NCI-H2196 treated with DMSO at 0.1 percent for 48 hours (cell line): ENCODE measurements around the gene CDK2.
A peak's percentile ranks its signal among the peaks of the same experiment; 100 is the strongest.

Experiments
- DNase-seq: peaks from one replicate; lab custom pipeline; 2025; ENCODE audit not compliant: unreplicated experiment; lab: John Stamatoyannopoulos, UW

CDK2 gene

GRCh38 chr12:56007564-56008559, 41.2 kb downstream of the CDK2 start:
- peak; percentile 48 for DNase-seq

DNA sequence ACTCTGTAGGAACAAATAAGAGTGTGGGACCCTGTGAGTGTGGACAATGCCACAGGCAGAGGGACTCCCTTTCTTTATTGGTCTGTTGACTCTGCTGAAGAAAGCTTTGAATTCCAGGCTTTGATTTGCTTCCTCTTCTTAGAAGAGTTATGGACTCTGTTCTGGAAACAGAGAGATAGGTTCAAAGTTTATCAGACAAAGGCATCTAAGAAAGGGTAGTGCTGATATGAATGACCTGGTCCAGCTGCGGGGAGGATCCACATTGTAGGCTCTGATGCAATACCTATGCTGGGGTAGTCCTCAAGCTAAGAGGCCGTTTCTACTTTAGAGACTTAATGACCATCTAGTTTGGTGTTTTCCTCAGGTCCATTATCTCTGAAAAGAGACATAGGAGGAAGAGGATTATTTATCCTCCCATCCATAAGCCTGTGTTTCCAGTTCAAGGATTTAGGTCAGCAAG, 43.5 kb downstream of the CDK2 start:
- no peak for DNase-seq

- no peak for DNase-seq
These were observed 45.0 kb downstream of the CDK2 start for GRCh38 chr12:56011509-56012090.

DNA sequence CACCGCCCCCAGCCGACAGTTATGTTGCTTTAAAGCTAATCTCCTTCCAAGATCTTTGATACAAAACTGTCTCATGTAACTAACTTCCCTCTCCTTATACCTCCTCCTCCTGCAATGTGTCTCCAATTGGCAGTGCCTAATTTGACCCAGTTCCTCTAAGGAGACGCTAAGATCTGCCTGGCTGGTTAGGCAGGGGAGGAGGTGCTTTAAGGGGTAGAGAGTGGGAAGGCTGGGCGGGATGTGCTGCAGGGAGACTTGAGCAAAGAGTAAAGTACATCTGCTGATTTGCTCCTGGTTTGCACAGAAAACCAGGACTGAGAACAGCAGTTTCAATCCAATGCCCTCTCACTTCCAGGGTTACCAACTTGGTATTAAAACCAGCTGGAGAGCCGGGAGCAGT, 46.9 kb downstream of the CDK2 start:
- no peak for DNase-seq

GRCh38 chr12:56014205-56014604, 47.6 kb downstream of the CDK2 start:
- no peak for DNase-seq

DNA sequence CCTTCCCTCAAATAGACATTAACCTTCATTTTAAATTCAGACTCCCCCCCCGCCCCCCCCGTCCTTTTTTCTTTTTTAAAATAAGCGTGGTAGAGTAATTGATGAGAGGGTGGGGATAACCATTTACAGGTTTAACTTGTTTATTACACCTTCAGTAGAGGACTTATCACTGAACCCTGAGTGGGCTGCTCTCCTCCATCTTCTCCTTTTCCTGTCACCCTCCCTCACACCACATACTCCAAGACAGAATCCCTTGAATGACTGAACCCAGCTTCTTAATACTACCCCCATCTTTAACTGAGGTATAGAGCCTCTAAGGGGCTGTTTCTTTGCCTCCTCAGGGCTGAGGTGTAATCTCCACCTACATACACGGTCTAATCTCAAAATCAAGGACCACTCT, 50.6 kb downstream of the CDK2 start:
- no peak for DNase-seq

- DNase-seq, result no peak
These were observed 51.7 kb downstream of the CDK2 start for GRCh38 chr12:56018356-56018755.

GRCh38 chr12:56020423-56021184, 54.0 kb downstream of the CDK2 start, which contains the start of gene IKZF4:
Gene IKZF4, plus strand, starts transcription at chr12:56021043. Its CDS starts 451 bp downstream, at chr12:56021494.
- no peak for DNase-seq

- DNase-seq, result no peak
These were observed 55.4 kb downstream of the CDK2 start for GRCh38 chr12:56021889-56022497.
